Breast epithelium (tissue), 4 donors: ENCODE measurements around the gene IFT52. TPM values are rescaled to one million over a fixed set of nuclear protein-coding genes. Genes with fewer than 3 reads are reported as not detected.

ENCODE experiments used
- DNase-seq, 2 donors: peaks; one replicate each; pipeline ENCODE4 v3.0.0-alpha.2; 2019; ENCODE audit warnings: low spot score in 2 of 2
- H3K27ac ChIP-seq, 2 donors: fragments of 200-600 bp; sonication (generic) in 1 of 2; one replicate each; pipeline ENCODE4 v1.5.1; 2016 to 2019; ENCODE audit warnings: mild to moderate bottlenecking in 1 of 2
- H3K27me3 ChIP-seq, 2 donors: fragments of 200-600 bp; sonication (generic) in 1 of 2; one replicate each; pipeline versions ENCODE4 v1.5.1 to v1.6.0; 2017 to 2019; ENCODE audit warnings: control low read depth in 1 of 2, mild to moderate bottlenecking in 1 of 2
- H3K36me3 ChIP-seq: fragments of 200-600 bp; one replicate; pipeline ENCODE4 v1.5.1; 2019
- H3K4me1 ChIP-seq, 2 donors: fragments of 200-600 bp; sonication (generic); one replicate each; pipeline ENCODE4 v1.5.1; 2016 to 2019; ENCODE audit warnings: control low read depth in 1 of 2
- H3K4me3 ChIP-seq, 3 donors: fragments of 200-600 bp; sonication (generic); 1 replicate in 2 of 3; 2 replicates in 1 of 3; pipeline ENCODE4 v1.5.1; 2016 to 2019; ENCODE audit warnings: mild to moderate bottlenecking in 3 of 3, moderate library complexity in 2 of 3
- H3K9me3 ChIP-seq, 2 donors: fragments of 200-600 bp; sonication (generic) in 1 of 2; one replicate each; pipeline ENCODE4 v1.5.1; 2016 to 2019; ENCODE audit warnings: control low read depth in 1 of 2
- POLR2A ChIP-seq: fragments of 450-650 bp; IDR thresholded peaks from one replicate; pipeline ENCODE4 v1.6.1; 2016; ENCODE audit warnings: antibody characterized with exemption, mild to moderate bottlenecking, moderate library complexity
- POLR2AphosphoS5 ChIP-seq, 3 donors: sonication (generic); formaldehyde crosslinking; IDR thresholded peaks; one replicate each; pipeline ENCODE4 v1.6.1; 2017; ENCODE audit warnings: antibody characterized with exemption in 3 of 3
- intact Hi-C: fragments of 100-400 bp; cut with DNase I; formaldehyde crosslinking; loops from one replicate; pipeline ENCODE4 v1.15.1; 2023; ENCODE audit warnings: low total_unique reads
- total RNA-seq, 3 donors: library from RNA; depleted of rRNA; stranded (reverse); fragments of >200 nt; gene quantifications; one replicate each; pipeline ENCODE4 v1.1.0, GENCODE V29; 2016
- TF ChIP-seq, protein P1 (sequence below), 3 donors: fragments of 450-650 bp; IDR thresholded peaks; one replicate each; pipeline ENCODE4 v1.5.1; 2016 to 2017; ENCODE audit warnings: antibody characterized with exemption in 3 of 3, mild to moderate bottlenecking in 3 of 3, moderate library complexity in 3 of 3

The IFT52 gene
- total RNA-seq, 3 donors from 2014 or later = 20.6 to 34.2 (median 25.3) TPM

DNA sequence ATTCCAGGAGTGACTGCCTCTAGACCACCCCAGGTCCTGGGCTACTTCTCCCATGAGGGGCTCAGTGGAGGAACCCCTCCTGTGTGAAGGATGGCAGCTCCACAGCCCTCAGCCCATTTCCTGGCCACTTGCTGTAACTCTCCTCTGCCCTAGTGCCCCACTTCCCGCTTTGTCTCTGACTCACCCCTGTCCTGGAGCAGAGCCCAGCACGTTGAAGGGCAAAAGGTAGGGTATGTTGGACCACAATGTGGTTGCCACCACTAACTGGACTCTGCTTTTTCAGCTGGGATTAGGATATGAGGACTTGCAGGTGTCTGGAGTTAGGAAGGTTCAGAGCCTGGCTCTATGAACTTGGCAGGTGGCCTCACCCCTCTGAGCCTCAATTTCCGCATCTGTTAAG, 78.6 kb downstream of the IFT52 start:
- Histone ChIP-seq H3K9me3 (no peaks in the 10 kb centered on the region), H3K4me1 (peaks cover 5% of the 10 kb centered on the region in 2 donors), H3K36me3 (no peaks in the 10 kb centered on the region), H3K27me3 (peaks cover 0 to 22% of the 10 kb centered on the region in 2 donors), H3K4me3 (no peak overlapping the region), H3K27ac (no peak overlapping the region)
- intact Hi-C loops = no loop called here
- TF ChIP-seq POLR2AphosphoS5 (IDR thresholded peaks at IDR 0.05) (no peak), POLR2A (no peak)
- TF ChIP-seq, protein P1, sequence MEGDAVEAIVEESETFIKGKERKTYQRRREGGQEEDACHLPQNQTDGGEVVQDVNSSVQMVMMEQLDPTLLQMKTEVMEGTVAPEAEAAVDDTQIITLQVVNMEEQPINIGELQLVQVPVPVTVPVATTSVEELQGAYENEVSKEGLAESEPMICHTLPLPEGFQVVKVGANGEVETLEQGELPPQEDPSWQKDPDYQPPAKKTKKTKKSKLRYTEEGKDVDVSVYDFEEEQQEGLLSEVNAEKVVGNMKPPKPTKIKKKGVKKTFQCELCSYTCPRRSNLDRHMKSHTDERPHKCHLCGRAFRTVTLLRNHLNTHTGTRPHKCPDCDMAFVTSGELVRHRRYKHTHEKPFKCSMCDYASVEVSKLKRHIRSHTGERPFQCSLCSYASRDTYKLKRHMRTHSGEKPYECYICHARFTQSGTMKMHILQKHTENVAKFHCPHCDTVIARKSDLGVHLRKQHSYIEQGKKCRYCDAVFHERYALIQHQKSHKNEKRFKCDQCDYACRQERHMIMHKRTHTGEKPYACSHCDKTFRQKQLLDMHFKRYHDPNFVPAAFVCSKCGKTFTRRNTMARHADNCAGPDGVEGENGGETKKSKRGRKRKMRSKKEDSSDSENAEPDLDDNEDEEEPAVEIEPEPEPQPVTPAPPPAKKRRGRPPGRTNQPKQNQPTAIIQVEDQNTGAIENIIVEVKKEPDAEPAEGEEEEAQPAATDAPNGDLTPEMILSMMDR (IDR thresholded peaks at IDR 0.05) = no peak
- no peak for DNase-seq

DNA sequence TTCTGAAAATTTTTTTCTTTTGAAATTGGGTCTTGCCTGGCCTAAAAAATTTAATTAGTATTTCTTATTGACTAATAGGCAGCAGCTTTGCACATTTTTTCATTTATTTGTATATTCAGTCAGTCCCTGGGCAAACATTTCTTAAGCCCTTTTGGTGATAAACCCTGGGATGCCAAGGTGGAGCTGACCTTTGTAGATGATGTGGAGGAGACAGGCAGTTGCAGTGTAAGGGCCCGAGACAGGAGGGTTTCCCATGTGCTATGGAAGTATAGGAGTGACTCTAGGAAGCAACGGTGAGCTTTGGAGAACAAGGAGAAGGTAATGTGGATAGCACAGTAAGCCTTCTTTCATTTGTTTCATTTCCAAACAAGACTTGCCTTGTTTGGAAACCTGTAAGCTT, 79.7 kb downstream of the IFT52 start:
- no peak for DNase-seq
- Histone ChIP-seq H3K4me1 (peaks cover 5% of the 10 kb centered on the region in 2 donors), H3K4me3 (no peak overlapping the region), H3K36me3 (no peaks in the 10 kb centered on the region), H3K9me3 (no peaks in the 10 kb centered on the region), H3K27me3 (peaks cover 0 to 22% of the 10 kb centered on the region in 2 donors), H3K27ac (no peak overlapping the region)
- TF ChIP-seq, protein P1 (IDR thresholded peaks at IDR 0.05) = no peak
- TF ChIP-seq POLR2AphosphoS5 (IDR thresholded peaks at IDR 0.05) (no peak), POLR2A (no peak)
- intact Hi-C loops = no loop called here

DNA sequence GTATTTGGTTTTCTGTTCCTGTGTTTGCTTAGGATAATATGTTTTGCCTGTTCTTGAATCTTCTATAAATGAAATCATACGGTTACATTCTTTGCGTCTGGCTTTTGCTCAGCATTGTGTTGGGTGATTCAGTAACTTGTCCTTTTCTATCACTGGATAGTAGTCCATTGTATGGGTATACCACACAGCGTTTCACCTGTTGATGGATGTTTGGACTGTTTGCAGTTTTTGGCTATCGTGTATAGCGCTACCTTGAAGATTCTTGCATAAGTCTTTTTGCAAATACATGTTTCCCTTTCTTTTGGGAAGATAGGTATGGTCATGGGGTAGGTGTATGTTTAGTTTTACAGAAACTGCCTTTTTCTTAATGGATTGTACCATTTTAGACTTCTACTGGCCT, 85.6 kb downstream of the IFT52 start:
- Histone ChIP-seq H3K27me3 (no peaks in the 10 kb centered on the region), H3K4me3 (no peak overlapping the region)
- DNase-seq = no peak

DNA sequence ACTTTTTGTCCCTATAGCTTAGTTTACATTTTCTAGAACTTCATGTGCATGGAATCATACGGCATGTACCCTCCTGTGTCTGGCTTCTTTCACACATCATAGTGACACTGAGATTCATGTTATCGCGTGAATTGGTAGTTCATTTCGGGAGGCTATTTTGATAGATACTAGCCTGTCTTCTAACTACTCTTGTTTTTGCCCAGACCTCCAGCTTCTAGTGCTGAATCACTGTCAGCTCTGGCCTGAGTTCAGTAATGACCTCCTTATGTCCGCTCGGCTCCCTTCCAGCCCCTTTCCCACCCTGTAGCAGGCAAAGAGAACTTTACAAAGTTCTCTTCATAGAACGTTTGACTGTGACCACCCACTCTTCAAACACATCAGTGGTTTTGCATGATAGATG, 90.2 kb downstream of the IFT52 start:
- no peaks in the 10 kb centered on the region for H3K36me3 ChIP-seq
- no peak for DNase-seq
- no peak overlapping the region for H3K27ac ChIP-seq
- H3K27me3 ChIP-seq = no peaks in the 10 kb centered on the region
- no peak overlapping the region for H3K4me3 ChIP-seq
- intact Hi-C loops = no loop called here
- no peaks in the 10 kb centered on the region for H3K4me1 ChIP-seq
- TF ChIP-seq POLR2A = no peak
- no peak for TF ChIP-seq POLR2AphosphoS5 (IDR thresholded peaks at IDR 0.05)
- TF ChIP-seq, protein P1 (IDR thresholded peaks at IDR 0.05) = no peak
- no peaks in the 10 kb centered on the region for H3K9me3 ChIP-seq

More for the DNA sequence above, 85.6 kb downstream of the IFT52 start:
- Histone ChIP-seq H3K4me1 (no peaks in the 10 kb centered on the region), H3K9me3 (no peaks in the 10 kb centered on the region), H3K36me3 (no peaks in the 10 kb centered on the region), H3K27ac (no peak overlapping the region)
- intact Hi-C loops = no loop called here
- TF ChIP-seq, protein P1 (IDR thresholded peaks at IDR 0.05) = no peak
- TF ChIP-seq POLR2AphosphoS5 (IDR thresholded peaks at IDR 0.05) (no peak), POLR2A (no peak)

DNA sequence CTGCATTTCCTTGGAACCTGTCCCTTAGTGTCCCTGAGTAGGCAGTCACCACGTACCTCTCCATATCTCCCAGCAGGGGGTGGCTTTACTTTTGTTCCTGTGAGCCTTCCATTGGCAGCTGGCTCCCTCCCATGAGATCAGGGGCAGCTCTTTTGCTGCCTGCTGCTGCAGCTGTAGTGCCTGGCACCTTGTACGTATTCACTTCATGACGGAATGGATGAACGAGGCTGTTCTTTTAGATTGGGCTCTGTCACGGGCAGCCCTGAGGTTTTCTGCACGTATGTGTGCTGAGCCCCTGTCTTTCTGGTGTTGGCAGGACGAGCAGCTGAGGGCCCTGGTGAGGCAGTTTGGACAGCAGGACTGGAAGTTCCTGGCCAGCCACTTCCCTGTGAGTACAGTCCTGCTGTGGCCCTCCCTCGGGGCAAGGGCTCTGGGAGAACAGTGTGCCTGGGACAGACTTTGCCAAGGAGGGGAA, 90.8 kb downstream of the IFT52 start:
- intact Hi-C loops = no loop called here
- no peak for DNase-seq
- Histone ChIP-seq H3K4me3 (no peak overlapping the region), H3K4me1 (no peaks in the 10 kb centered on the region), H3K9me3 (no peaks in the 10 kb centered on the region), H3K36me3 (no peaks in the 10 kb centered on the region), H3K27ac (no peak overlapping the region), H3K27me3 (no peaks in the 10 kb centered on the region)
- no peak for TF ChIP-seq POLR2A
- TF ChIP-seq, protein P1 (IDR thresholded peaks at IDR 0.05) = no peak
- no peak for TF ChIP-seq POLR2AphosphoS5 (IDR thresholded peaks at IDR 0.05)
